ENCODE measurements around the gene CRACR2A.
A peak's percentile ranks its signal among the peaks of the same experiment; 100 is the strongest.

Gene CRACR2A

GRCh38 chr12:3752096-3752709, 706 bp downstream of the CRACR2A start:
- peak; percentile 46 for DNase-seq (ENCODE audit: low read depth)

DNA sequence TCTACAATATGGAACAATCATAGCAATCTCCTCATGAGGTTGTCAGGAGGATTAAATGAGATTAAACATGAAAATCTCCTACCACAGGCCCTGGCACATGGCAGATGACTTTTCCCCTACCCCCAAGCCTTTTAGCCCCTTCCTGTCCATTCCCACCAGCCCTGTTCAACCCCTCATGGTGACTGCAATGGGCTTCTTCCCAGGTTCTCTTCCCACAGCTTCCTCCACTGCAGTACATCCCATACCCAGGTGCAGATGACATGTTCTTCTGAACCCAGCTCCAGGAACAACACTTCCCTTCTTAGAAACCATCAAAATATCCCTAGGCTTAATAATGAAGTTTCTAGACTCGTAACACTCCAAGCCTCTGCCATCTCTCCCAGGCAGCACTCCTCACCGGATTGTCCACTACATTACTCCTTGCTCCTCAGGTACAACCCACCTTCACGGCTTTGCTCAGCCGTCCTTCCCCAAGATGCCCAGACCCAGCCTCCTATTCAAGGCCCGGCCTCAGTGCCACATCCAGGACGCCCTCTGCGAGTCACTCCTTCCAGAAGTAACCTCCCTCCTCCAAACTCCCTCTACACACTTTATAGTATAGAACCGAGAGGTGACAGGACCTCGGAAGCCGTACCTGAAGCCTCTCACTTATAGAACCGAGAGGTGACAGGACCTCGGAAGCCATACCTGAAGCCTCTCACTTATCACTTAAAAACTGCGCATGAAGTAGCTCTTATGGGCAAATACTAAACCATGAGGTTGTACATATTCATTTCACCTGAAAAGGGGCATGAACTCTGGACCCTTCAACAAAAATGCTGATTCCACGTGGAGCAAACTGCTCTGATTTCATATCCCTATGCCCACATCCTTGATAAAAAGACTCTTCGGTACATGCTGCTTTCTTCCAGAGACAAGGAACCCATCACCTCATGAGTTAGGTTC, 1.5 kb downstream of the CRACR2A start:
- DNase-seq (ENCODE audit: low read depth): no peak

GRCh38 chr12:3750616-3751015, 2.3 kb downstream of the CRACR2A start:
- DNase-seq (ENCODE audit: low read depth): no peak

DNA sequence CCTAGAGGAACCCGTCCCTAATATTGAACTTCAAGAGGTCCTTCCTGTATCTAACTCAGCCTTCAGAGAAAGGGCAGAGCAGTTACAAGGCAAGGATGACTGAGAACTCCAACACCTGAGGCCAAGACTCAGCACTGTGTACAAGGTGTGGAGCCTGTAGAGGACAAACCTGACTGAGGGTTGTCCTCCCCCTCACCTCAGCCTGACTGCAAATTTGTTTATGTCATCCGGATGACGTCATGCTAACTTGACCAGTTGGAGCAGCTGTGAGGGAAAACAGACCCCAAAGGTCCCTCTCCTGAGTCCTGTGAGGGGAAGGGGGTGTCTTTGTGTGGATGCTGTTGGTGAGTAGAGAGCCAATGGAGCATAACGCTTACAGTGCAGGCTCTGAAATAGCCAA, 4.3 kb downstream of the CRACR2A start:
- DNase-seq (ENCODE audit: low read depth): no peak

GRCh38 chr12:3747976-3748619, 4.8 kb downstream of the CRACR2A start:
- DNase-seq (ENCODE audit: low read depth): no peak

GRCh38 chr12:3747543-3747942, 5.4 kb downstream of the CRACR2A start:
- DNase-seq (ENCODE audit: low read depth): no peak

DNA sequence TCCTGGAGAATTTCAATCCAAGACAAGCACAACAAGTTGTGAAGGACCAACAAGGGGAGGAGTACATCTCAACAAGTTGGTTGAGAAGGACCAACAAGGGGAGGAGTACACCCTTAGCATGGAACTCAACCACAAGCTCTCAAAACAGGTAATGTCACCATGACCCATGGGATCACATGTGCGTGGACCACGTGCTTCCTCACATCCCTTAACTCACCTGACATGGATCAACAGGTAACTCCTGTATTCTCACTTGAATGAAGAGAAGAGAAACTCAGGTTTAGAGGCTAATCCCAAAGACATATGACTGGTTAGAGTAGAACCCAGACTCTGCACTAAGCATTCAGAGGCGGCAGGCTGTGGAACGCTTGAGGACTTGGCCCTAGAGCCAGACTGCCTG, 6.2 kb downstream of the CRACR2A start:
- DNase-seq (ENCODE audit: low read depth): no peak

DNA sequence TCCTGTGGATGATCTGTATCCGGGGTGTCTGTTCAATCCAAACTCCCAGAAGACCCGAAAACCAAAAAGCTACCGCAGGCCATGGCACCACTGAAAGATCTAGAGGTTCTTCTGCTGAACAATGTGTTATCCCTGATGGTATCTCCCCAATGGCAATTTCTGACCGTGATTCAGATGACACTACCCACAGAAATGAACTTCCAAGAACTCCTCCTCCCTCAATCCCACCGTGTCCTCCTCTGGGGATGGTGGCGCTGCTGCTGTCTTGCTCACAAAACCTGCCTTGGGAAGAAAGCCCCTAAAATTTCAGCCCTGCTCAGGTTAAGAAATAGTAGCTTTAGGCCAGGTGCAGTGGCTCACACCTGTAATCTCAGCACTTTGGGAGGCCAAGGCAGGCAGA, 7.8 kb downstream of the CRACR2A start:
- no peak for DNase-seq (ENCODE audit: low read depth)

DNA sequence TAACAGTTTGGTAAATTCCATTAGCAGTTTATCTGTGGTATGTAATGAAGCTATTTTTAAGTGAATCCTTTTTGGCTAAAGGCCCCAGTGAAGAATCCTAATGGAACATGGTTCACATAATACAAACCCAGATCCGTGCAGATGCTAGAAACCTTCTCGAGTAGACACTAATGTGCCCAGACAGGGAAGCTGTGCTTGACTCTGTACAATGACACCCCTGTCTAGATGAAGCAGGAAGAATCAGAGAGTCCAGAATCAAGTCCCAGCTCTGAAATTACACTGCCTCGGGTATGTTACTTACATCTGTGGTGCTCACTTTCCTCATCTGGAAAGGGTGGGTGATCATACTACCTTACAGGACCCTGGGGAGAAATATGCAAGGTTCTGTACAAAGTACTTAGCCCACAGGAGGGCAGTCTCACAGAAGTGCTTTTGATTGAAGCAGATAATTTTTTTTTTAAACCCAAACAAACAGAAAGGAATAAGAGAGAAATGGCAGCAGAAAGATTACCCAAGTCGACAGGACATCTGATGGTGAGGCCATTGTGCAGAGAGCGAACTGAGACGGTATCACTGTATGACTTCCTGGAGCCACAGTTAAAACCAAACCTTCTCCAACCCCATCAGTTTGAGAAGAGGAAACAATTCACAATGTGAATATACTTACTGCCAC, 8.5 kb downstream of the CRACR2A start:
- no peak for DNase-seq (ENCODE audit: low read depth)

DNA sequence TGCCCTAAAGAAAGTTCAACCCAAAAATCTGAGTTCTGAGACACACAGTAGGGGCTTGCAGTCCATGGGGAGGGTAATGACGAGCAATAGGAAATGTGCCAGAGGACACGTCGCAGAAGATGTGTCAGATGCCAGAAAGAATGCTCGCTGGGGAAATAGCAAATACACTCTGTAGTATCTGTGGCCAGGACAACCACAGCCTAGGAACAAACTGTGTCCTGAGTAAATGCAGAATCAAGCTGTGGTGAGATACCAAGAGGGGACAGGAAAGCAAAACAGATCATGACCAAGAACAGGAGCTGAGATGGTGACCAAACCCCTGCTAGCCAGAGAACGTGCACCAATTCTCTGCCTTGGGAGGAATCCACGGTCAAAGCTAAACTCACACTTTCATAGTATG, 9.1 kb downstream of the CRACR2A start:
- DNase-seq (ENCODE audit: low read depth): no peak

GRCh38 chr12:3741882-3742672, 10.8 kb downstream of the CRACR2A start:
- DNase-seq (ENCODE audit: low read depth): no peak

- DNase-seq (ENCODE audit: low read depth): no peak
These were observed 12.3 kb downstream of the CRACR2A start for GRCh38 chr12:3740480-3741231.

GRCh38 chr12:3735432-3735831, 17.5 kb downstream of the CRACR2A start:
- no peak for DNase-seq (ENCODE audit: low read depth)

- no peak for DNase-seq (ENCODE audit: low read depth)
These were observed 20.0 kb downstream of the CRACR2A start for GRCh38 chr12:3732901-3733300.

DNA sequence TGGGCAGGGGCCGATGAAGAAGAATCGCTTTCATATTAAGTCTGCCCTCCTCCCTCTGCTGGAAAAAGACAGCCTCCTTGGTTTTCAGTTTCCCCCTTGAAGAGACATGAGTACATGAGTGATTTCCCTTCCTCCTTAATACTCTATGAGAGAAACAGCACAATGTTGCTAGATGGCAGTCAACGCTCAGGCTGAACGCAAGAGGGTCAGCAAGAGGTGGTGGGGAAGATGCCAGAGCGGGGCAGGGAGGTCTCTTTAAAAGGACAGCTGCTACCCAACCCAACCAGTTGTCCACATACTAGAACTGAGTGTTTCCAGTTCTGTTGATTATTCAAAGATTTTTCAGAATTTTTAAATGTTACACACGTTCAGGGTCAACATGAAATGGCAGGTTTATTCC, 22.8 kb downstream of the CRACR2A start:
- no peak for DNase-seq (ENCODE audit: low read depth)

DNA sequence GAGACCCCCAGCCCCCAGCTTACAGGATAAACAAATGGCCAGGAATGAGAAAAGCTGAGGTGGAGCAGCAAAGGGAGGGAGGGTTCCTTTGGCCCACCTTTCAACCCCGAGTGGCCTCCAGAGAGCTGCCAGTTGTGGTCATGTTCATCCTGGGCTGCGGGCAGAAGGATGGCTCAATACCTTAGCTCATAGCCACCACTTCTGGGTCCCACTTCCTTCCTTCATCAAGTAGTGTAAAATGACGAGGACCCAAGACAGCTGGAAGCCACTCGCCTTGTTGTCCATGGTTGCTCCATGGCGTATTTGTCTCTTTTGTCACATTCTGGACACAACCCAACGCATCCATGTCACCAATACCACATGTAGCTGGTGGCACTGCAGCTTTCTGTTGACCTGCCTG, 24.2 kb downstream of the CRACR2A start:
- no peak for DNase-seq (ENCODE audit: low read depth)

GRCh38 chr12:3727877-3728632, 24.9 kb downstream of the CRACR2A start:
- no peak for DNase-seq (ENCODE audit: low read depth)

GRCh38 chr12:3727354-3727753, 25.6 kb downstream of the CRACR2A start:
- DNase-seq (ENCODE audit: low read depth): no peak

DNA sequence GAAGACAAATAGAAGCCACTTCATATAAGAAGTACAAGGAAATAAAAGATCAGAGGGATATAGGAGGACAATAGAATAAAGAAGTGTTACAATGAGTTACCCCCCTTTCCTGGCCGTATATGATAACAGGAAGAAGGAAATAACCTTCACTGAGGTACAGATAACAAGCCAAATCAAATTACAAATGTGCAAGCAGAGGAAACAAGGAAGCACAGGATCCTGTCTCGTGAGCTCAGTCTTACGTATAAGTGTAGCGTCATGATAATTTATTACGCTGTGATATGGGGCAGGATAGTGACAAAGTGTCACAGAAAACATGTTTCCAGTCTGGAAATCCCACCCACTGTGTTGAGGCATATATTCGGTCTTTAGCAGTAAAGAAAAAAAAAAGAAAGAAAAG, 26.5 kb downstream of the CRACR2A start:
- no peak for DNase-seq (ENCODE audit: low read depth)

Data from HS-27A (cell line).